Femur (tissue), 1 donor: ENCODE data around the gene CGB2.

Experiments used
- DNase-seq: peaks from one replicate; pipeline ENCODE4 v3.0.0-alpha.2; 2017

Gene CGB2

GRCh38 chr19:49070416-49070815 is 38.7 kb downstream of the CGB2 start:
- DNase-seq: no peak

GRCh38 chr19:49071860-49072547 is 40.3 kb downstream of the CGB2 start:
- peak; percentile 44 for DNase-seq

GRCh38 chr19:49073514-49074378 is 42.1 kb downstream of the CGB2 start:
- DNase-seq: peak; percentile 55

- peak; percentile 76 for DNase-seq
Observed at GRCh38 chr19:49074869-49075268, 43.2 kb downstream of the CGB2 start.

GRCh38 chr19:49080392-49080791 is 48.7 kb downstream of the CGB2 start:
- no peak for DNase-seq

- DNase-seq: no peak
Observed at GRCh38 chr19:49081273-49081672, 49.6 kb downstream of the CGB2 start.
